SK-N-SH (cell line): ENCODE measurements around the gene CIAO3. TPM values are rescaled to one million over a fixed set of nuclear protein-coding genes. Genes with fewer than 3 reads are reported as not detected.

Experiments
- CTCF ChIA-PET: fragments of 300-600, 350-600 bp; formaldehyde crosslinking; extraction: SDS; loops from one replicate; lab custom pipeline; 2021; lab: Yijun Ruan, JAX
- POLR2A ChIA-PET: fragments of 350-600 bp; sonication (Branson Sonifier 250); formaldehyde crosslinking; extraction: SDS; loops from one replicate; lab custom pipeline; 2020; ENCODE audit warnings: antibody characterized with exemption, inconsistent platforms; lab: Yijun Ruan, JAX
- DNase-seq: peaks from one replicate; pipeline ENCODE4 v3.0.0; 2012
- H2AFZ ChIP-seq: fragments of 200-600 bp; sonication (generic); 2 replicates; pipeline ENCODE4 v1.8.1; 2016; ENCODE audit warnings: antibody characterized with exemption, mild to moderate bottlenecking, low read depth
- H3F3A ChIP-seq: fragments of 200-600 bp; sonication (generic); replicated peaks from 2 replicates; pipeline ENCODE3; 2016; ENCODE audit warnings: antibody characterized with exemption, mild to moderate bottlenecking; ENCODE audit not compliant: insufficient read depth
- H3K27ac ChIP-seq, 2 experiments: fragments of 200-500 bp in 1 of 2; fragments of 200-600 bp in 1 of 2; sonication (Bioruptor generic) in 1 of 2; sonication (generic), shearing (Covaris generic) in 1 of 2; 2 replicates each; pipeline versions ENCODE4 v1.5.1 to v1.6.1; 2014 to 2016; ENCODE audit warnings: low read depth in 2 of 2, inconsistent platforms in 1 of 2, low read length in 1 of 2, mild to moderate bottlenecking in 1 of 2, mixed read lengths in 1 of 2
- H3K27me3 ChIP-seq: fragments of 200-600 bp; sonication (generic), shearing (Covaris generic); 2 replicates; pipeline ENCODE4 v1.6.1; 2016; ENCODE audit warnings: mixed run types; ENCODE audit not compliant: insufficient read depth
- H3K36me3 ChIP-seq, 2 experiments: fragments of 200-500 bp in 1 of 2; fragments of 200-600 bp in 1 of 2; sonication (Bioruptor generic) in 1 of 2; sonication (generic) in 1 of 2; replicated peaks in 1 of 2; 2 replicates each; pipeline versions ENCODE3 to v1.5.1; 2014 to 2016; ENCODE audit warnings: low read length in 1 of 2, mild to moderate bottlenecking in 1 of 2; ENCODE audit not compliant: insufficient read depth in 2 of 2, control insufficient read depth in 1 of 2
- H3K4me1 ChIP-seq, 2 experiments: fragments of 200-500 bp in 1 of 2; fragments of 200-600 bp in 1 of 2; sonication (Bioruptor generic) in 1 of 2; sonication (generic), shearing (Covaris generic) in 1 of 2; 2 replicates each; pipeline versions ENCODE4 v1.5.1 to v1.6.1; 2014 to 2016; ENCODE audit warnings: low read depth in 1 of 2, low read length in 1 of 2, mixed run types in 1 of 2; ENCODE audit not compliant: insufficient read depth in 2 of 2, control insufficient read depth in 1 of 2
- H3K4me2 ChIP-seq: fragments of 200-600 bp; sonication (generic), shearing (Covaris generic); 2 replicates; pipeline ENCODE4 v1.6.1; 2017; ENCODE audit warnings: mixed run types
- H3K4me3 ChIP-seq, 2 experiments: fragments of 200-500 bp in 1 of 2; fragments of 200-600 bp in 1 of 2; sonication (Bioruptor generic) in 1 of 2; sonication (generic), shearing (Covaris generic) in 1 of 2; 2 replicates each; pipeline versions ENCODE4 v1.5.1 to v1.8.1; 2014 to 2016; ENCODE audit warnings: low read depth in 2 of 2, inconsistent platforms in 1 of 2, low read length in 1 of 2, mild to moderate bottlenecking in 1 of 2, mixed read lengths in 1 of 2, moderate library complexity in 1 of 2
- H3K79me2 ChIP-seq: fragments of 200-600 bp; sonication (generic); 2 replicates; pipeline ENCODE4 v1.8.1; 2017; ENCODE audit warnings: mild to moderate bottlenecking; ENCODE audit not compliant: insufficient read depth
- H3K9ac ChIP-seq: fragments of 200-600 bp; sonication (generic); 2 replicates; pipeline ENCODE4 v1.6.1; 2017; ENCODE audit warnings: mixed run types
- H3K9me2 ChIP-seq: fragments of 200-600 bp; sonication (generic); 2 replicates; pipeline ENCODE4 v1.6.1; 2017; ENCODE audit warnings: mixed run types
- H3K9me3 ChIP-seq: fragments of 200-600 bp; sonication (generic); 2 replicates; pipeline ENCODE4 v1.6.1; 2017; ENCODE audit warnings: mixed run types, mild to moderate bottlenecking, moderate library complexity
- H4K20me1 ChIP-seq: fragments of 200-600 bp; sonication (generic); 2 replicates; pipeline ENCODE4 v1.6.1; 2017; ENCODE audit warnings: mild to moderate bottlenecking, mixed run types; ENCODE audit not compliant: insufficient read depth
- CHD2 ChIP-seq: fragments of 150-350 bp; IDR thresholded peaks from 2 replicates; pipeline ENCODE4 v1.6.1; 2018; ENCODE audit warnings: low read length; ENCODE audit not compliant: partially characterized antibody
- CTCF ChIP-seq: fragments of 200-600 bp; sonication (generic); IDR thresholded peaks from 2 replicates; pipeline ENCODE4 v1.6.1; 2017; ENCODE audit warnings: antibody characterized with exemption, mild to moderate bottlenecking, moderate library complexity
- ELF1 ChIP-seq: IDR thresholded peaks from 2 replicates; pipeline ENCODE4 v1.4.0; 2012
- EP300 ChIP-seq, 2 experiments: IDR thresholded peaks; 2 replicates each; pipeline versions ENCODE4 v1.4.0 to v1.6.1; 2012; ENCODE audit warnings: borderline replicate concordance in 1 of 2, low read depth in 1 of 2, low read length in 1 of 2
- EZH2phosphoT487 ChIP-seq: fragments of 200-600 bp; sonication (generic); IDR thresholded peaks from 2 replicates; pipeline ENCODE4 v1.6.1; 2017; ENCODE audit warnings: low read depth, mixed run types, mild to moderate bottlenecking, antibody characterized with exemption, moderate library complexity, borderline replicate concordance
- FOSL2 ChIP-seq: IDR thresholded peaks from 2 replicates; pipeline ENCODE4 v1.4.0; 2012; ENCODE audit warnings: low read depth, mild to moderate bottlenecking, moderate library complexity, borderline replicate concordance
- FOXM1 ChIP-seq: IDR thresholded peaks from 2 replicates; pipeline ENCODE4 v1.4.0; 2012; ENCODE audit warnings: low read depth, mild to moderate bottlenecking
- GABPA ChIP-seq: IDR thresholded peaks from 2 replicates; pipeline ENCODE4 v1.4.0; 2012; ENCODE audit warnings: low read depth, mild to moderate bottlenecking
- GATA2 ChIP-seq: sonication (generic); formaldehyde crosslinking; IDR thresholded peaks from 2 replicates; pipeline ENCODE4 v1.5.0; 2020; ENCODE audit warnings: mild to moderate bottlenecking, missing genetic modification reagents
- JUND ChIP-seq: IDR thresholded peaks from 2 replicates; pipeline ENCODE4 v1.4.0; 2012
- MAX ChIP-seq: IDR thresholded peaks from 2 replicates; pipeline ENCODE4 v1.4.0; 2012; ENCODE audit warnings: low read depth
- NFIC ChIP-seq: IDR thresholded peaks from 2 replicates; pipeline ENCODE4 v1.4.0; 2012; ENCODE audit warnings: borderline replicate concordance
- NRF1 ChIP-seq: IDR thresholded peaks from 2 replicates; pipeline ENCODE4 v1.6.1; 2012; ENCODE audit warnings: low read depth, mild to moderate bottlenecking, low read length
- PBX3 ChIP-seq: IDR thresholded peaks from 2 replicates; pipeline ENCODE4; 2012
- RAD21 ChIP-seq: IDR thresholded peaks from 2 replicates; pipeline ENCODE4 v1.6.1; 2012; ENCODE audit warnings: mild to moderate bottlenecking, low read length
- RFX5 ChIP-seq: IDR thresholded peaks from 2 replicates; pipeline ENCODE4 v1.6.1; 2012; ENCODE audit warnings: mild to moderate bottlenecking, improper control_type of control experiment, low read length
- RXRA ChIP-seq: IDR thresholded peaks from 2 replicates; pipeline ENCODE4 v1.4.0; 2012; ENCODE audit warnings: low read depth, mild to moderate bottlenecking, borderline replicate concordance
- SMC3 ChIP-seq: IDR thresholded peaks from 2 replicates; pipeline ENCODE4 v1.6.1; 2012; ENCODE audit warnings: low read depth, low read length, improper control_type of control experiment
- TAF1 ChIP-seq: IDR thresholded peaks from 2 replicates; pipeline ENCODE4 v1.6.1; 2012; ENCODE audit warnings: low read depth, mild to moderate bottlenecking, low read length, moderate library complexity, borderline replicate concordance
- TEAD4 ChIP-seq: IDR thresholded peaks from 2 replicates; pipeline ENCODE4 v1.4.0; 2012; ENCODE audit warnings: mild to moderate bottlenecking, borderline replicate concordance; ENCODE audit not compliant: insufficient read depth
- YY1 ChIP-seq: IDR thresholded peaks from 2 replicates; pipeline ENCODE4 v1.4.0; 2012; ENCODE audit warnings: low read depth, mild to moderate bottlenecking
- WGBS: methylation state at CpG from one replicate; pipeline ENCODE4 v1.1.6; 2017; ENCODE audit warnings: low lambda C conversion rate; 5-methylcytosine and 5-hydroxymethylcytosine counted together
- polyA plus RNA-seq, 3 experiments: library from polyadenylated mRNA; depleted of rRNA; stranded (reverse); fragments of >200 nt; gene quantifications; 2 replicates each; pipeline ENCODE4 v1.2.3, GENCODE V29; 2012

CIAO3 gene
- polyA plus RNA-seq, 1 of the 3 experiments (the other 2 are of a cell fraction), result 14.4 TPM

GRCh38 chr16:741986-742629 is 1.3 kb upstream of the CIAO3 start:
- Histone ChIP-seq H3K4me1 (peaks cover 0 to 10% of the 10 kb centered on the region in 2 experiments; a peak in 1 of 4 replicates), H3K4me3 (no peak overlapping the region), H3K9me2 (no peaks in the 10 kb centered on the region), H3K79me2 (peaks cover 14% of the 10 kb centered on the region), H3K9me3 (no peaks in the 10 kb centered on the region), H3K9ac (no peak overlapping the region), H3K27me3 (no peaks in the 10 kb centered on the region), H4K20me1 (no peaks in the 10 kb centered on the region), H3K36me3 (peaks cover 0 to 8% of the 10 kb centered on the region in 2 experiments), H3K27ac (no peak overlapping the region), H3F3A (no peaks in the 10 kb centered on the region), H3K4me2 (no peak overlapping the region), H2AFZ (no peak overlapping the region)
- TF ChIP-seq TAF1, result no peak
- TF ChIP-seq YY1, result no peak
- TF ChIP-seq ELF1, result no peak
- no peak for TF ChIP-seq SMC3
- TF ChIP-seq GABPA, result no peak
- no peak for TF ChIP-seq FOXM1
- TF ChIP-seq RFX5, result no peak
- no peak for TF ChIP-seq FOSL2
- no peak for TF ChIP-seq PBX3
- TF ChIP-seq CHD2, result no peak
- no peak for TF ChIP-seq MAX
- TF ChIP-seq CTCF, result no peak
- ChIA-PET CTCF (interaction anchor here (0.9 to 4.5 kb wide), 12 partner anchors 11 to 356 kb away, joined by 3 to 41 read pairs (median 14); partner anchors contain the start of genes ANTKMT, CCDC78 and METRN), POLR2A (interaction anchor here (1.1 kb wide), 1 partner anchor 43 kb away, joined by 3 read pairs; no protein-coding TSS in a partner anchor)
- no peak for DNase-seq
- 97% methylated on average over 10 of the region's 15 CpGs for WGBS

- H3K4me2 ChIP-seq, result peak overlapping the region; percentile 98
- H4K20me1 ChIP-seq, result no peaks in the 10 kb centered on the region
- no peaks in the 10 kb centered on the region for H3K9me2 ChIP-seq
- no peaks in the 10 kb centered on the region for H3K9me3 ChIP-seq
- peak overlapping the region; percentile 78 for H3K9ac ChIP-seq
- no peaks in the 10 kb centered on the region for H3K27me3 ChIP-seq
- peak; percentile 66 for DNase-seq
- peak overlapping the region; percentile 85 to 87 for H3K4me3 ChIP-seq
- TF ChIP-seq TEAD4 (no peak), RAD21 (no peak), EZH2phosphoT487 (no peak), SMC3 (no peak), RXRA (no peak), ELF1 (no peak), NFIC (no peak), EP300 (IDR thresholded peaks at IDR 0.05; ENCODE audit: borderline replicate concordance in 1 of 2, low read depth in 1 of 2, low read length in 1 of 2) (no peak), GATA2 (CRISPR knock-in tag) (no peak), NRF1 (no peak), YY1 (no peak), JUND (no peak), GABPA (no peak), CTCF (no peak)
- H3K79me2 ChIP-seq, result peaks cover 14% of the 10 kb centered on the region
- H3K36me3 ChIP-seq, result peaks cover 0 to 21% of the 10 kb centered on the region in 2 experiments
- H2AFZ ChIP-seq, result peak overlapping the region; percentile 91; the same call in 1 of the 2 replicates
- H3K4me1 ChIP-seq, result peaks cover 0 to 10% of the 10 kb centered on the region in 2 experiments; a peak in 1 of 4 replicates
- WGBS, result 4% methylated on average over 13 of the region's 22 CpGs
- POLR2A ChIA-PET, result interaction anchor here (0.9 to 1.0 kb wide), 2 partner anchors 20 to 48 kb away, joined by 3 to 7 read pairs; partner anchors contain the start of genes CHTF18 and RPUSD1
- H3K27ac ChIP-seq, result peak overlapping the region in 1 of 2 experiments; percentile 24; a peak in 1 of 4 replicates
- H3F3A ChIP-seq, result no peaks in the 10 kb centered on the region
- CTCF ChIA-PET, result interaction anchor here (0.6 to 4.5 kb wide), 20 partner anchors 9 to 316 kb away, joined by 3 to 41 read pairs (median 8); partner anchors contain the start of genes ANTKMT, CCDC78 and METRN
Measured at GRCh38 chr16:740459-740763, 386 bp downstream of the CIAO3 start.
